ENCODE data around the gene H1-8. TPM values are rescaled to one million over a fixed set of nuclear protein-coding genes. Genes with fewer than 3 reads are reported as not detected.
A peak's percentile ranks its signal among the peaks of the same experiment; 100 is the strongest.
"Not testable (repeated sequence)": the region's sequence is repeated elsewhere in the genome, so short reads cannot be mapped to it uniquely, and the experiment has no call there.

H1-8 gene
- not detected for total RNA-seq

GRCh38 chr3:129543156-129543790 lies at the start of gene H1-8:
TSS of gene H1-8 (plus strand) at chr3:129543175. CDS start at chr3:129543219, 44 bp downstream.
- H3K4me1 ChIP-seq: no peaks in the 10 kb centered on the region
- H3K4me3 ChIP-seq: no peak within 1 kb of the TSS
- DNase-seq: no peak
- no peaks in the 10 kb centered on the region for H3K27me3 ChIP-seq
- H3K27ac ChIP-seq: no peak within 1 kb of the TSS
- TF ChIP-seq POLR2A (IDR thresholded peaks at IDR 0.05) (no peak), CTCF (IDR thresholded peaks at IDR 0.05) (no peak)
- H3K36me3 ChIP-seq: no peaks in the 10 kb centered on the region
- no peaks in the 10 kb centered on the region for H3K9me3 ChIP-seq

GRCh38 chr3:129493206-129493605 lies 49.8 kb upstream of the H1-8 start:
- DNase-seq: no peak
- no peaks in the 10 kb centered on the region for H3K27me3 ChIP-seq

GRCh38 chr3:129494499-129494898 lies 48.5 kb upstream of the H1-8 start:
- not testable (repeated sequence) for H3K4me1 ChIP-seq, H3K9me3 ChIP-seq, H3K27me3 ChIP-seq, DNase-seq, H3K4me3 ChIP-seq
- peaks cover 0 to 11% (median 0%) of the 10 kb centered on the region in 3 donors for H3K36me3 ChIP-seq
- peak overlapping the region in 2 of 4 donors; percentile 70 to 79 for H3K27ac ChIP-seq

More at GRCh38 chr3:129493206-129493605, 49.8 kb upstream of the H1-8 start:
- Histone ChIP-seq H3K27ac (no peak overlapping the region), H3K36me3 (peaks cover 0 to 11% (median 0%) of the 10 kb centered on the region in 3 donors), H3K4me3 (no peak overlapping the region), H3K4me1 (no peaks in the 10 kb centered on the region), H3K9me3 (no peaks in the 10 kb centered on the region)
- TF ChIP-seq CTCF (IDR thresholded peaks at IDR 0.05) (no peak), POLR2A (IDR thresholded peaks at IDR 0.05) (no peak)

GRCh38 chr3:129495006-129495639 lies 47.9 kb upstream of the H1-8 start:
- not testable (repeated sequence) for H3K9me3 ChIP-seq, H3K27me3 ChIP-seq, DNase-seq, H3K4me3 ChIP-seq, H3K4me1 ChIP-seq
- Histone ChIP-seq H3K27ac (peak overlapping the region in 2 of 4 donors; percentile 70 to 79), H3K36me3 (peaks cover 0 to 11% (median 0%) of the 10 kb centered on the region in 3 donors)

GRCh38 chr3:129497876-129498275 lies 45.1 kb upstream of the H1-8 start:
- H3K27me3 ChIP-seq, DNase-seq, H3K4me1 ChIP-seq, H3K9me3 ChIP-seq, H3K4me3 ChIP-seq, H3K27ac ChIP-seq: not testable (repeated sequence)
- peaks cover 0 to 14% (median 0%) of the 10 kb centered on the region in 3 donors for H3K36me3 ChIP-seq

GRCh38 chr3:129498603-129499488 lies 44.1 kb upstream of the H1-8 start:
- not testable (repeated sequence) for DNase-seq, H3K27me3 ChIP-seq, H3K4me3 ChIP-seq, H3K4me1 ChIP-seq, H3K27ac ChIP-seq, H3K9me3 ChIP-seq
- H3K36me3 ChIP-seq: peaks cover 0 to 13% (median 0%) of the 10 kb centered on the region in 3 donors

- H3K4me3 ChIP-seq, H3K9me3 ChIP-seq, H3K4me1 ChIP-seq, H3K27me3 ChIP-seq, DNase-seq: not testable (repeated sequence)
- peak overlapping the region in 1 of 4 donors; percentile 16 for H3K27ac ChIP-seq
- peaks cover 0 to 20% (median 0%) of the 10 kb centered on the region in 3 donors for H3K36me3 ChIP-seq
These were observed 43.2 kb upstream of the H1-8 start for GRCh38 chr3:129499604-129500333.
